CD4-positive, alpha-beta T cell (primary cell): ENCODE results near the gene PTGR1. TPM values are rescaled to one million over a fixed set of nuclear protein-coding genes. Genes with fewer than 3 reads are reported as not detected.
"Not testable (repeated sequence)": the region's sequence is repeated elsewhere in the genome, so short reads cannot be mapped to it uniquely, and the experiment has no call there.

ENCODE experiments used
- ATAC-seq: fragments of 200-7000 bp; cut with Tn5 transposase; one replicate; pipeline ENCODE4 v1.10.0; 2022; ENCODE audit warnings: mild to moderate bottlenecking; ENCODE audit not compliant: poor library complexity
- CTCF ChIA-PET: fragments of 350-600 bp; sonication (Branson Sonifier 250); formaldehyde crosslinking; loops from one replicate; lab custom pipeline; 2021; ENCODE audit warnings: antibody characterized with exemption, inconsistent platforms; lab: Charles Lee
- POLR2A ChIA-PET: fragments of 350-600 bp; sonication (Branson Sonifier 250); formaldehyde crosslinking; loops from one replicate; lab custom pipeline; 2021; ENCODE audit warnings: antibody characterized with exemption, inconsistent platforms; lab: Charles Lee
- DNase-seq, 14 experiments: peaks; one replicate each; pipeline ENCODE4 v3.0.0-alpha.2; 2013 to 2020; ENCODE audit warnings: mixed read lengths in 2 of 14
- H3K27ac ChIP-seq, 2 donors: one replicate each; pipeline versions ENCODE4 v1.5.1 to v1.7.0; 2013; ENCODE audit warnings: low read length in 2 of 2, low read depth in 1 of 2, mild to moderate bottlenecking in 1 of 2
- H3K27me3 ChIP-seq, 2 experiments: 1 replicate in 1 of 2; 2 replicates in 1 of 2; pipeline versions ENCODE4 v1.6.1 to v1.7.0; 2013; ENCODE audit warnings: low read length in 2 of 2, control low read depth in 1 of 2, mild to moderate bottlenecking in 1 of 2, moderate library complexity in 1 of 2; ENCODE audit not compliant: insufficient read depth in 2 of 2, control insufficient read depth in 1 of 2
- H3K36me3 ChIP-seq: one replicate; pipeline ENCODE4 v1.6.1; 2013; ENCODE audit warnings: low read length, control low read depth; ENCODE audit not compliant: insufficient read depth
- H3K4me1 ChIP-seq: one replicate; pipeline ENCODE4 v1.6.1; 2013; ENCODE audit warnings: low read length, control low read depth; ENCODE audit not compliant: insufficient read depth
- H3K4me3 ChIP-seq: one replicate; pipeline ENCODE4 v1.5.1; 2013; ENCODE audit warnings: mild to moderate bottlenecking, low read length, moderate library complexity
- H3K9me3 ChIP-seq, 2 experiments: 1 replicate in 1 of 2; 2 replicates in 1 of 2; pipeline versions ENCODE4 v1.6.1 to v1.7.0; 2013; ENCODE audit warnings: low read length in 2 of 2, mild to moderate bottlenecking in 2 of 2, control low read depth in 1 of 2, moderate library complexity in 1 of 2; ENCODE audit not compliant: control insufficient read depth in 1 of 2, insufficient read depth in 1 of 2
- H3K27ac Mint-ChIP-seq: one replicate; pipeline ENCODE4 v1.8.0; 2020; ENCODE audit warnings: mixed read lengths
- H3K27me3 Mint-ChIP-seq: one replicate; pipeline ENCODE4 v1.8.0; 2021; ENCODE audit warnings: mixed read lengths
- H3K36me3 Mint-ChIP-seq: one replicate; pipeline ENCODE4 v1.8.0; 2021; ENCODE audit warnings: low read depth, mixed read lengths
- H3K4me1 Mint-ChIP-seq: one replicate; pipeline ENCODE4 v1.8.0; 2021; ENCODE audit warnings: low read depth, mixed read lengths
- H3K4me3 Mint-ChIP-seq: one replicate; pipeline ENCODE4 v1.8.0; 2020; ENCODE audit warnings: mild to moderate bottlenecking, mixed read lengths
- H3K9me3 Mint-ChIP-seq: one replicate; pipeline ENCODE4 v1.8.0; 2020; ENCODE audit warnings: mixed read lengths
- CTCF ChIP-seq: fragments of 200-600 bp; IDR thresholded peaks from one replicate; pipeline ENCODE4 v1.8.0; 2022; ENCODE audit warnings: antibody characterized with exemption, mild to moderate bottlenecking
- intact Hi-C, 2 experiments: fragments of 100-400 bp; cut with DNase I in 1 of 2; cut with micrococcal nuclease in 1 of 2; formaldehyde crosslinking; loops; one replicate each; pipeline versions ENCODE4 v1.15.1 to v1.9.0; 2023 to 2025; cut with DNase I, micrococcal nuclease
- total RNA-seq, 174 experiments: library from RNA in 2 of 174; stranded (reverse) in 2 of 174; gene quantifications; one replicate each; pipeline ENCODE4 v1.2.3 and lab custom pipeline; 2021 to 2026

The PTGR1 gene
- total RNA-seq, 2 experiments from 2014 or later: 0.36 TPM; not detected in 1

DNA sequence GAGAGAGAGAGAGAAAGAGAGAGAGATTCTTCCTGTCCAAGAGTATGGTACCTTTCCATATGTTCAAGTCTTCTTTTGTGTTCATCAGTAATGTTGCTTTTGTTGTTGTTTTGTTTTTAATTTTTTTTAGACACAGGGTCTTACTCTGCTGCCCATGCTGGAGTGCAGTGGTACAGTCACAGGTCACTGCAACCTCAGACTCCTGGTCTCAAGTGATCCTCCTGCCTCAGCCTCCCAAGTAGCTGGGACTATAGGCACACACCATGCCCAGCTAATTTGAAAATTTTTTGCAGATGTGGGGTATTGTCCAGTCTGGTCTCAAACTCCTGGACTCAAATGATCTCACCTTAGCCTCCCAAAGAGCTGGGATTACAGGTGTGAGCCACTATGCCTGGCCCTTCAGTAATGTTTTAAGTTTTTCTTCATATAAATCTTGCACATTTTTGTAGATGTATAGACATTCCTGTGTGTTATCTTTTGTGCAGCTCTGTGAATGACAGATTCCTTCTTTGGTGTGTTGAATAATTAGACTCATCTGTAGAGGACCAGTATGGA, 38.2 kb downstream of the PTGR1 start:
- H3K4me3 Mint-ChIP-seq: no peak overlapping the region
- ChIA-PET POLR2A (no interaction called here), CTCF (no interaction called here)
- no peak overlapping the region for H3K27ac ChIP-seq
- DNase-seq: no peak
- no peaks in the 10 kb centered on the region for H3K4me1 ChIP-seq
- no peaks in the 10 kb centered on the region for H3K36me3 ChIP-seq
- H3K27me3 Mint-ChIP-seq: no peaks in the 10 kb centered on the region
- no peak overlapping the region for H3K4me3 ChIP-seq
- peaks cover 15% of the 10 kb centered on the region for H3K9me3 Mint-ChIP-seq
- no peaks in the 10 kb centered on the region for H3K4me1 Mint-ChIP-seq
- intact Hi-C loops: no loop called here
- no peak overlapping the region for H3K27ac Mint-ChIP-seq
- H3K9me3 ChIP-seq: peaks cover 6 to 65% of the 10 kb centered on the region in 2 experiments
- peaks cover 54% of the 10 kb centered on the region for H3K36me3 Mint-ChIP-seq
- no peak for TF ChIP-seq CTCF
- H3K27me3 ChIP-seq: no peaks in the 10 kb centered on the region
- ATAC-seq: no peak

DNA sequence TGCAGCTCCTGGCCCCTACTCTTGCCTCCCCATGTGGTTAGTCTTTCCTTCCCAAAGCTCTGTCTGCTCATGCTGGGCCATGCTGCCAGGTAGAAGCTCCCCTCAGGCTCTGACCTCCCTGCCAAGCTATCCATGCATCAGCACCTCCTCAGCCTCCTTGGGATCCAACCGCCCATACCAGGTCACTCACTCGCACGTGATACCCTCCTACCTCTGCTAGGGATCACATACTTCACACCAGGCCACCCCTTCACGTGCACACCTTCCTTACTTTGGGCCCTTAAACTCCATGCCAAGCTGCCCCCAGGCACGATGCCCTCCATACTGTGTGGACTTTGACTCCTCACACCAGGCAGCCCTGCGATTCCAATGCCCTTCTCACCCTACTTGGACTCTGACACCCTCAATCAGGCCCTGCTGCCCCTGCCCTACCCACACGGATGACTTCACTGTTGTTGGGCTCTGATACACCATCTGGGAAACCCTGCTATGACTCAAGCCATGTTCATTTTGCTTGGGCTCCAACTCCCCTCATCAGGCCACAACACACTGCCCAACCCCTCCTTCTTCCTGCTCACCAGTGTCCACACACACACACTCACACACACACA, 40.3 kb downstream of the PTGR1 start:
- H3K4me3 ChIP-seq: no peak overlapping the region
- Mint-ChIP-seq H3K36me3 (peaks cover 66% of the 10 kb centered on the region), H3K27me3 (no peaks in the 10 kb centered on the region), H3K9me3 (peaks cover 19% of the 10 kb centered on the region), H3K4me1 (no peaks in the 10 kb centered on the region), H3K4me3 (no peak overlapping the region), H3K27ac (no peak overlapping the region)
- intact Hi-C loops: no loop called here
- ChIA-PET CTCF (no interaction called here), POLR2A (no interaction called here)
- no peak overlapping the region for H3K27ac ChIP-seq
- H3K9me3 ChIP-seq: peaks cover 27 to 55% of the 10 kb centered on the region in 2 experiments
- no peak for TF ChIP-seq CTCF
- no peaks in the 10 kb centered on the region for H3K27me3 ChIP-seq
- ATAC-seq (no peak), DNase-seq (no peak)
- H3K36me3 ChIP-seq: no peaks in the 10 kb centered on the region
- no peaks in the 10 kb centered on the region for H3K4me1 ChIP-seq

- DNase-seq, H3K27ac ChIP-seq, H3K36me3 ChIP-seq, intact Hi-C loops, H3K27me3 ChIP-seq, H3K4me1 Mint-ChIP-seq, H3K4me1 ChIP-seq, POLR2A ChIA-PET, H3K4me3 ChIP-seq, CTCF ChIA-PET, H3K4me3 Mint-ChIP-seq, H3K27ac Mint-ChIP-seq, H3K27me3 Mint-ChIP-seq, ATAC-seq: not testable (repeated sequence)
- Mint-ChIP-seq H3K36me3 (peaks cover 75% of the 10 kb centered on the region), H3K9me3 (peaks cover 18% of the 10 kb centered on the region)
- peaks cover 42 to 49% of the 10 kb centered on the region in 2 experiments for H3K9me3 ChIP-seq
Measured at GRCh38 chr9:111555425-111555824, 44.0 kb downstream of the PTGR1 start.

DNA sequence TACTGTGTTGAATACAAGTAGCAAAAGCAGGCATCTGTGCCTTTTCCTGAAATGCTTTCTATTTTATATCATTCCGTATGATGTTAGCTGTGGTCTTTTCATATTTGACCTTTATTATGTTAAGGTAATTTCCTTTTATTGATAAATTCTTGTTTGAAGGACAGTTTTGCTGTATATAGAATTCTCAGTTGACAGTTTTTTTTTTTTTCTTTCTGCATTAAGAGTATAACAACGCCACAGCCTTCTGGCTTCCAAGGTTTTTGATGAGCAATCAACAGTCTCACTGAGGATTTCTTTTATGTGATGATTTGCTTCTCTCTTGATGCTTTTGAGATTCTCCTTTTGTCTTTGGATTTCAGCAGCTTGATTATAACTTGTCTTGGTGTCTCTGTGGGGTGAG, 50.8 kb downstream of the PTGR1 start:
- Mint-ChIP-seq H3K9me3 (peaks cover 29% of the 10 kb centered on the region), H3K36me3 (peaks cover 91% of the 10 kb centered on the region), H3K27me3 (no peaks in the 10 kb centered on the region), H3K4me3 (no peak overlapping the region), H3K27ac (no peak overlapping the region), H3K4me1 (no peaks in the 10 kb centered on the region)
- no peak overlapping the region for H3K27ac ChIP-seq
- H3K4me3 ChIP-seq: no peak overlapping the region
- no peaks in the 10 kb centered on the region for H3K4me1 ChIP-seq
- ChIA-PET POLR2A (no interaction called here), CTCF (no interaction called here)
- intact Hi-C loops: no loop called here
- peaks cover 25 to 84% of the 10 kb centered on the region in 2 experiments for H3K9me3 ChIP-seq
- H3K36me3 ChIP-seq: peaks cover 4% of the 10 kb centered on the region
- DNase-seq (no peak), ATAC-seq (no peak)
- no peaks in the 10 kb centered on the region for H3K27me3 ChIP-seq
- TF ChIP-seq CTCF: no peak
